Neuronal stem cell (in vitro differentiated cells): ENCODE measurements around the gene C1orf21.

Source experiments
- DNase-seq: peaks from one replicate; pipeline ENCODE4 v3.0.0-alpha.2; 2013; ENCODE audit warnings: low spot score
- H2AFZ ChIP-seq: one replicate; pipeline ENCODE4 v1.6.1; 2013; ENCODE audit warnings: mild to moderate bottlenecking, low read length, inconsistent platforms
- H2AK5ac ChIP-seq: 2 replicates; pipeline ENCODE4 v1.6.1; 2013; ENCODE audit warnings: low read depth, mild to moderate bottlenecking, inconsistent platforms, low read length, moderate library complexity, mixed read lengths
- H2BK120ac ChIP-seq: 2 replicates; pipeline ENCODE4 v1.6.1; 2013; ENCODE audit warnings: low read depth, mild to moderate bottlenecking, inconsistent platforms, low read length, moderate library complexity, mixed read lengths
- H2BK12ac ChIP-seq: one replicate; pipeline ENCODE4 v1.6.1; 2013; ENCODE audit warnings: low read length, inconsistent platforms
- H2BK15ac ChIP-seq: 2 replicates; pipeline ENCODE4 v1.6.1; 2013; ENCODE audit warnings: mild to moderate bottlenecking, low read length, inconsistent platforms, mixed read lengths
- H2BK5ac ChIP-seq: one replicate; pipeline ENCODE4 v1.6.1; 2013; ENCODE audit warnings: inconsistent platforms, mild to moderate bottlenecking, low read length, moderate library complexity
- H3K14ac ChIP-seq: one replicate; pipeline ENCODE4 v1.6.1; 2013; ENCODE audit warnings: low read length, inconsistent platforms
- H3K18ac ChIP-seq: 2 replicates; pipeline ENCODE4 v1.6.1; 2013; ENCODE audit warnings: low read length, inconsistent platforms
- H3K23ac ChIP-seq: 2 replicates; pipeline ENCODE4 v1.6.1; 2013; ENCODE audit warnings: low read depth, mild to moderate bottlenecking, mixed read lengths, low read length, inconsistent platforms; ENCODE audit not compliant: poor library complexity
- H3K27ac ChIP-seq: replicated peaks from 3 replicates; pipeline ENCODE4 v1.5.1; 2013; ENCODE audit warnings: low read length, inconsistent platforms
- H3K27me3 ChIP-seq, 3 experiments: 2 replicates each; pipeline ENCODE4 v1.6.1; 2013; ENCODE audit warnings: low read length in 3 of 3, mild to moderate bottlenecking in 2 of 3, inconsistent platforms in 1 of 3, low read depth in 1 of 3, mixed read lengths in 1 of 3, moderate library complexity in 1 of 3; ENCODE audit not compliant: control insufficient read depth in 3 of 3, insufficient read depth in 3 of 3
- H3K36me3 ChIP-seq, 2 donors: replicated peaks in 1 of 2; 2 replicates each; pipeline ENCODE4 v1.6.1; 2013; ENCODE audit warnings: low read length in 2 of 2; ENCODE audit not compliant: control insufficient read depth in 2 of 2, insufficient read depth in 2 of 2
- H3K4ac ChIP-seq: 2 replicates; pipeline ENCODE4 v1.6.1; 2013; ENCODE audit warnings: inconsistent platforms, mild to moderate bottlenecking, low read length, moderate library complexity
- H3K4me1 ChIP-seq, 2 donors: 1 replicate in 1 of 2; 2 replicates in 1 of 2; pipeline ENCODE4 v1.6.1; 2013; ENCODE audit warnings: low read length in 2 of 2, low read depth in 1 of 2; ENCODE audit not compliant: control insufficient read depth in 2 of 2, insufficient read depth in 1 of 2
- H3K4me2 ChIP-seq: one replicate; pipeline ENCODE4 v1.6.1; 2013; ENCODE audit warnings: mild to moderate bottlenecking, low read length, inconsistent platforms; ENCODE audit not compliant: insufficient read depth, poor library complexity, severe bottlenecking
- H3K4me3 ChIP-seq, 2 donors: 2 replicates each; pipeline ENCODE4 v1.5.1; 2013; ENCODE audit warnings: low read length in 2 of 2, mild to moderate bottlenecking in 2 of 2, inconsistent platforms in 1 of 2, moderate library complexity in 1 of 2
- H3K79me1 ChIP-seq: one replicate; pipeline ENCODE4 v1.6.1; 2013; ENCODE audit warnings: low read depth, mild to moderate bottlenecking, inconsistent platforms, low read length, moderate library complexity
- H3K9ac ChIP-seq: one replicate; pipeline ENCODE4 v1.6.1; 2013; ENCODE audit warnings: mild to moderate bottlenecking, low read depth, low read length, inconsistent platforms; ENCODE audit not compliant: poor library complexity
- H3K9me3 ChIP-seq, 2 donors: replicated peaks in 1 of 2; 2 replicates each; pipeline versions ENCODE3 to v1.6.1; 2013; ENCODE audit warnings: low read length in 2 of 2, mild to moderate bottlenecking in 2 of 2, inconsistent platforms in 1 of 2, low read depth in 1 of 2, mixed read lengths in 1 of 2, moderate library complexity in 1 of 2; ENCODE audit not compliant: control insufficient read depth in 2 of 2, insufficient read depth in 1 of 2
- H4K8ac ChIP-seq: one replicate; pipeline ENCODE4 v1.6.1; 2013; ENCODE audit warnings: low read depth, mild to moderate bottlenecking, inconsistent platforms, low read length, moderate library complexity
- H4K91ac ChIP-seq: one replicate; pipeline ENCODE4 v1.6.1; 2013; ENCODE audit warnings: low read length, low read depth, mild to moderate bottlenecking, inconsistent platforms; ENCODE audit not compliant: poor library complexity
- WGBS, 2 donors: extraction: QIAGEN DNeasy Blood & Tissue Kit; methylation state at CpG; one replicate each; pipeline ENCODE4 v1.1.7; 2013; ENCODE audit warnings: missing lambda C conversion rate in 2 of 2, mixed read lengths in 1 of 2; ENCODE audit not compliant: insufficient read length in 2 of 2, insufficient replicate concordance in 1 of 2; ENCODE audit errors: extremely low coverage in 2 of 2; 5-methylcytosine and 5-hydroxymethylcytosine counted together

Gene C1orf21

GRCh38 chr1:184469396-184469795 lies 82.6 kb downstream of the C1orf21 start:
- WGBS, 2 donors: no CpG with 5 or more reads among the region's 1 CpG
- H3K79me1 ChIP-seq: peaks cover 7% of the 10 kb centered on the region
- H2BK12ac ChIP-seq: no peak overlapping the region

DNA sequence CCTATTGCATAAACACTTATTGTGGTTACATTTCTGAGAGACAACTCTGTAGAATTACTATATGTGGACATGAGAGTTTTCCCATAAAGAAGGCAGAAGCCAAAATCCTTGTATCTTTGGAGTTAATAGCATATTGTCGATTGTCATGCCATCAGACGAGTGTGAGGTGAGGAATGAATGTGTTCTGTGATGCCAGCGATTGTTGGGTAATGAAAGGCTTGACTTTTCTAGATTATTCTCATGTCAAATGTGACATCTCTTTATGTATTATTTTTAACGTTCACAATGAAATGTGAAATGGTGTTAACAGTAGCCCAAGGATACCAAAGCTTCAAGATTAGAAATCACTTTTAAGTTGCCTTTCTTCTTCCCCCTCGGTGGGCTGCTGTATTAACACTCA lies 84.9 kb downstream of the C1orf21 start:
- WGBS, 2 donors: no CpG with 5 or more reads among the region's 5 CpGs
- Histone ChIP-seq H3K4me2 (no peak overlapping the region), H3K9me3 (peaks cover 0 to 24% of the 10 kb centered on the region in 2 donors)

More at GRCh38 chr1:184469396-184469795, 82.6 kb downstream of the C1orf21 start:
- H3K4me1 ChIP-seq: peaks cover 0 to 5% of the 10 kb centered on the region in 2 donors
- H3K23ac ChIP-seq: no peak overlapping the region
- no peak overlapping the region for H2BK5ac ChIP-seq
- no peak overlapping the region for H2BK15ac ChIP-seq
- H3K9ac ChIP-seq: no peak overlapping the region
- H3K18ac ChIP-seq: no peak overlapping the region
- H3K4me3 ChIP-seq: no peak overlapping the region
- no peak overlapping the region for H4K91ac ChIP-seq
- H2AFZ ChIP-seq: no peak overlapping the region
- no peak overlapping the region for H4K8ac ChIP-seq
- no peak overlapping the region for H3K4me2 ChIP-seq
- no peak overlapping the region for H2AK5ac ChIP-seq
- no peak for DNase-seq
- no peak overlapping the region for H3K4ac ChIP-seq
- no peaks in the 10 kb centered on the region for H3K27me3 ChIP-seq
- H2BK120ac ChIP-seq: no peak overlapping the region
- no peak overlapping the region for H3K14ac ChIP-seq
- no peaks in the 10 kb centered on the region for H3K36me3 ChIP-seq
- H3K9me3 ChIP-seq: peaks cover 0 to 12% of the 10 kb centered on the region in 2 donors
- H3K27ac ChIP-seq: no peak overlapping the region

DNA sequence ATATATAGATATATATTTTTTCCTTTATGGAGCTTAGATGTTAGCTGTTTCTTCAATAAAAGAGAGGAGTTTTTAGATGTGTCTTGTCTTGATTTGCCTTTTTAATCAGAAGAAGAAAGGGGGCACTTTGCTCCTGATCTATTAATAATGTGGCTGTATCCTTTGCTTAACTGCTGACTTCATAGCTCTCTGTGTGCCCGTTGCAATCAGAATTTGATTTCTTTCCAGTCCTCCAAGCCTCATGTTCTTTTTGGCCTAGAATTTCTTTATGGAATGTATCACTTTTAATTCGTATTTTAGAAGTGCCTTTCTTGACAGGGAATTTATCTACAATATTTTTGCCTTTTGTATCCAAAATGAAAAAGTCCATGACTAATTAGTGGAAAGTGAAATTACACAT lies 85.3 kb downstream of the C1orf21 start:
- Histone ChIP-seq H3K4me1 (peaks cover 0 to 5% of the 10 kb centered on the region in 2 donors), H3K4ac (no peak overlapping the region), H3K9me3 (peaks cover 0 to 27% of the 10 kb centered on the region in 2 donors), H4K8ac (no peak overlapping the region), H3K27ac (no peak overlapping the region), H3K23ac (no peak overlapping the region), H3K4me3 (no peak overlapping the region), H3K4me2 (no peak overlapping the region), H2BK5ac (no peak overlapping the region), H2BK15ac (no peak overlapping the region), H2BK12ac (no peak overlapping the region), H3K79me1 (peaks cover 9% of the 10 kb centered on the region), H4K91ac (no peak overlapping the region), H3K9ac (no peak overlapping the region), H3K14ac (no peak overlapping the region), H2BK120ac (no peak overlapping the region), H3K36me3 (peaks cover 3% of the 10 kb centered on the region in 2 donors), H2AFZ (no peak overlapping the region), H2AK5ac (no peak overlapping the region), H3K27me3 (no peaks in the 10 kb centered on the region), H3K18ac (no peak overlapping the region)
- no peak for DNase-seq
- no CpG with 5 or more reads among the region's 2 CpGs for WGBS, 2 donors

More for the DNA sequence above, 84.9 kb downstream of the C1orf21 start:
- no peak overlapping the region for H2BK12ac ChIP-seq
- H2AK5ac ChIP-seq: no peak overlapping the region
- DNase-seq: no peak
- H4K8ac ChIP-seq: no peak overlapping the region
- peaks cover 0 to 2% of the 10 kb centered on the region in 2 donors for H3K36me3 ChIP-seq
- no peak overlapping the region for H3K23ac ChIP-seq
- H3K9ac ChIP-seq: no peak overlapping the region
- no peak overlapping the region for H3K14ac ChIP-seq
- no peaks in the 10 kb centered on the region for H3K27me3 ChIP-seq
- no peak overlapping the region for H2AFZ ChIP-seq
- H3K4me3 ChIP-seq: no peak overlapping the region
- no peak overlapping the region for H3K18ac ChIP-seq
- H3K27ac ChIP-seq: no peak overlapping the region
- H3K4me1 ChIP-seq: peaks cover 0 to 5% of the 10 kb centered on the region in 2 donors
- H3K4ac ChIP-seq: no peak overlapping the region
- no peak overlapping the region for H4K91ac ChIP-seq
- no peak overlapping the region for H2BK120ac ChIP-seq
- H2BK5ac ChIP-seq: no peak overlapping the region
- no peak overlapping the region for H2BK15ac ChIP-seq
- peaks cover 9% of the 10 kb centered on the region for H3K79me1 ChIP-seq

DNA sequence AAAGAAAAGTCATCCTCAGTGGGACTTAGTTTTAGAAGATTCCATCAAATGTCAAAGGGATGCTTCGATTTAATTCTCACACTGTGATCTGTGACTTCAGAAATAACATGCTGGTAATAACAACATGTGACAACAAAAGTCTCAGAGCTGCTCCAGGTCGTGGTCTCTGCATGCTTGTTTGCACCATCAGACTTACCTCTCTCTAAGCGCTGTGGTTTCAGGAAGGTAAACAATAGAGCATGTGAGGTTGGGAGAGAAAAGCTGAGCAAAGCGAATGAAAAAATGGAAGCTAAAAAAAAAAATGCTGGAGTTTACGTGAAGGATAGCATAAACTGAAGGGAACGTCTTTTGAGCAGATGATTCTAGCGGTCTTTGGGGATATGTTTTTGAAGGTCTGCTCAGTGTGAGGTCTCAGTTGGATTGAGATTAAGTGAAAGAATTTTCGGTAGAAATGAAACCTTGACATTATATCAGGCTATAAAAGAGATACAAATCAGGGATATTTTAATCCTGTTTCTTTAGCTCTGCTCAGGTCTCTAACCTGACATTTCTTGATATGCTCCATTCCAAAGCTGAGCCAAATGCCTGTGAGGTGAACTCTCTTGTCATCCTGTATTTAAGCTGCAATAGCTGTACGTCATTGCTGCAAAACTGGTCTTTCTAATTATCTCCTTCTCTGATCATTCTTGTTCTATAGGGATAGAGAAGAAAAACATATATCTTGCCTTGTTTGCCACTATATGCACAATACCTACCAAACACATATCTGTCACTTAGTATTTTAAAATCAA lies 86.5 kb downstream of the C1orf21 start:
- WGBS, 2 donors: no CpG with 5 or more reads among the region's 9 CpGs
- H3K9ac ChIP-seq: no peak overlapping the region

More for the DNA sequence above, 86.5 kb downstream of the C1orf21 start:
- H3K4me1 ChIP-seq: peaks cover 0 to 5% of the 10 kb centered on the region in 2 donors
- H2AFZ ChIP-seq: no peak overlapping the region
- no peak overlapping the region for H2AK5ac ChIP-seq
- H2BK15ac ChIP-seq: no peak overlapping the region
- no peak overlapping the region for H3K27ac ChIP-seq
- no peaks in the 10 kb centered on the region for H3K27me3 ChIP-seq
- no peak overlapping the region for H3K4me3 ChIP-seq
- no peak overlapping the region for H3K14ac ChIP-seq
- H2BK12ac ChIP-seq: no peak overlapping the region
- no peak overlapping the region for H3K4me2 ChIP-seq
- no peak overlapping the region for H4K8ac ChIP-seq
- H4K91ac ChIP-seq: no peak overlapping the region
- H3K9me3 ChIP-seq: peaks cover 0 to 32% of the 10 kb centered on the region in 2 donors
- H3K4ac ChIP-seq: no peak overlapping the region
- no peak overlapping the region for H2BK120ac ChIP-seq
- no peak overlapping the region for H3K23ac ChIP-seq
- H2BK5ac ChIP-seq: no peak overlapping the region
- peaks cover 6 to 16% of the 10 kb centered on the region in 2 donors for H3K36me3 ChIP-seq
- H3K18ac ChIP-seq: no peak overlapping the region
- no peak for DNase-seq
- H3K79me1 ChIP-seq: peaks cover 9% of the 10 kb centered on the region
